Ovary (tissue), 3 donors: ENCODE results near the gene CIITA.

Experiments used
- POLR2A ChIP-seq: fragments of 450-650 bp; IDR thresholded peaks from one replicate; pipeline ENCODE4 v1.6.1; 2017; ENCODE audit warnings: antibody characterized with exemption, mild to moderate bottlenecking, moderate library complexity
- TF ChIP-seq, protein P1 (sequence below), 3 donors: fragments of 450-650 bp in 2 of 3; fragments of 200-600 bp in 1 of 3; IDR thresholded peaks; one replicate each; pipeline versions ENCODE4 v1.5.1 to v1.8.0; 2016 to 2022; ENCODE audit warnings: antibody characterized with exemption in 3 of 3, mild to moderate bottlenecking in 1 of 3
- donor health status: DM: no; HTN: no; CAD: no.

DNA sequence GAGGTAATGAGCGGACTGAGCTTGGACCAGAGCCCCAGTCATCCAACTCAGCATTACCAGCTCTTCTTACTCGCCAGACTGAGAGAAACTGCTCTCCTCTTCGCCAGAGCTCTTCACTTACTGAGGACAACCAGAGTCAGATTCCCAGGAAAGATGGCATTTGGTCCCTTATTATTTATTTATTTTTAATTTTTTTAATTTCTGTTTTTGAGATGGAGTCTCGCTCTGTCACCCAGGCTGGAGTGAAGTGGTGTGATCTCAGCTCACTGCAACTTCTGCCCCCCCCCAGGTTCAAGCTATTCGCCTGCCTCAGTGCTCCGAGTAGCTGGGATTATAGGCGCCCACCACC, 42.0 kb downstream of the CIITA start:
- TF ChIP-seq, protein P1, sequence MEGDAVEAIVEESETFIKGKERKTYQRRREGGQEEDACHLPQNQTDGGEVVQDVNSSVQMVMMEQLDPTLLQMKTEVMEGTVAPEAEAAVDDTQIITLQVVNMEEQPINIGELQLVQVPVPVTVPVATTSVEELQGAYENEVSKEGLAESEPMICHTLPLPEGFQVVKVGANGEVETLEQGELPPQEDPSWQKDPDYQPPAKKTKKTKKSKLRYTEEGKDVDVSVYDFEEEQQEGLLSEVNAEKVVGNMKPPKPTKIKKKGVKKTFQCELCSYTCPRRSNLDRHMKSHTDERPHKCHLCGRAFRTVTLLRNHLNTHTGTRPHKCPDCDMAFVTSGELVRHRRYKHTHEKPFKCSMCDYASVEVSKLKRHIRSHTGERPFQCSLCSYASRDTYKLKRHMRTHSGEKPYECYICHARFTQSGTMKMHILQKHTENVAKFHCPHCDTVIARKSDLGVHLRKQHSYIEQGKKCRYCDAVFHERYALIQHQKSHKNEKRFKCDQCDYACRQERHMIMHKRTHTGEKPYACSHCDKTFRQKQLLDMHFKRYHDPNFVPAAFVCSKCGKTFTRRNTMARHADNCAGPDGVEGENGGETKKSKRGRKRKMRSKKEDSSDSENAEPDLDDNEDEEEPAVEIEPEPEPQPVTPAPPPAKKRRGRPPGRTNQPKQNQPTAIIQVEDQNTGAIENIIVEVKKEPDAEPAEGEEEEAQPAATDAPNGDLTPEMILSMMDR (IDR thresholded peaks at IDR 0.05): no peak
- no peak for TF ChIP-seq POLR2A
